Esophagus squamous epithelium (tissue), 4 donors: ENCODE data around the gene FUCA2.

Experiments
- CTCF ChIP-seq, 6 experiments: fragments of 450-650 bp in 4 of 6; fragments of 200-600 bp in 2 of 6; sonication (generic) in 2 of 6; IDR thresholded peaks; one replicate each; pipeline ENCODE4 v1.5.1; 2016 to 2019; ENCODE audit warnings: antibody characterized with exemption in 6 of 6, mild to moderate bottlenecking in 4 of 6, moderate library complexity in 4 of 6
- POLR2A ChIP-seq, 4 donors: fragments of 450-650 bp; IDR thresholded peaks; one replicate each; pipeline ENCODE4 v1.6.1; 2017; ENCODE audit warnings: antibody characterized with exemption in 4 of 4, mild to moderate bottlenecking in 4 of 4, moderate library complexity in 3 of 4

- TF ChIP-seq CTCF (IDR thresholded peaks at IDR 0.05) = no peak
- no peak for TF ChIP-seq POLR2A (IDR thresholded peaks at IDR 0.05)
Measured at GRCh38 chr6:143527677-143528076, 16.2 kb upstream of the FUCA2 start.
